ENCODE data around the gene GATM.
"Not testable (repeated sequence)": the region's sequence is repeated elsewhere in the genome, so short reads cannot be mapped to it uniquely, and the experiment has no call there.

The GATM gene

GRCh38 chr15:45387380-45388007 lies 9.2 kb upstream of the GATM start:
- DNase-seq: no peak

GRCh38 chr15:45386974-45387373 lies 8.6 kb upstream of the GATM start:
- no peak for DNase-seq

GRCh38 chr15:45386420-45386819 lies 8.1 kb upstream of the GATM start:
- DNase-seq: no peak

GRCh38 chr15:45385590-45385989 lies 7.2 kb upstream of the GATM start:
- no peak for DNase-seq

- DNase-seq: no peak
Measured at GRCh38 chr15:45384700-45385099, 6.4 kb upstream of the GATM start.

- DNase-seq: no peak
Measured at GRCh38 chr15:45378913-45379262, 544 bp upstream of the GATM start.

- no peak for DNase-seq
Measured at GRCh38 chr15:45377609-45378148, 665 bp downstream of the GATM start.

GRCh38 chr15:45376967-45377608 lies 1.3 kb downstream of the GATM start:
- no peak for DNase-seq

GRCh38 chr15:45376300-45376928 lies 1.9 kb downstream of the GATM start:
- DNase-seq: no peak

- no peak for DNase-seq
Measured at GRCh38 chr15:45375836-45376235, 2.5 kb downstream of the GATM start.

GRCh38 chr15:45373976-45374375 lies 4.4 kb downstream of the GATM start:
- no peak for DNase-seq

GRCh38 chr15:45372041-45372995 lies 6.0 kb downstream of the GATM start:
- no peak for DNase-seq

- DNase-seq: no peak
Measured at GRCh38 chr15:45371546-45371945, 6.8 kb downstream of the GATM start.

GRCh38 chr15:45370042-45370441 lies 8.3 kb downstream of the GATM start:
- not testable (repeated sequence) for DNase-seq

GRCh38 chr15:45367222-45367621 lies 11.1 kb downstream of the GATM start:
- not testable (repeated sequence) for DNase-seq

- no peak for DNase-seq
Measured at GRCh38 chr15:45364271-45364670, 14.1 kb downstream of the GATM start.

- no peak for DNase-seq
Measured at GRCh38 chr15:45363801-45364200, 14.5 kb downstream of the GATM start.

- DNase-seq: no peak
Measured at GRCh38 chr15:45363334-45363733, 15.0 kb downstream of the GATM start.

GRCh38 chr15:45362419-45362818 lies 15.9 kb downstream of the GATM start:
- DNase-seq: no peak

- DNase-seq: no peak
Measured at GRCh38 chr15:45361878-45362277, 16.5 kb downstream of the GATM start.

- no peak for DNase-seq
Measured at GRCh38 chr15:45355860-45356259, 22.5 kb downstream of the GATM start.

GRCh38 chr15:45354711-45355110 lies 23.6 kb downstream of the GATM start:
- DNase-seq: no peak

- no peak for DNase-seq
Measured at GRCh38 chr15:45351227-45351626, 27.1 kb downstream of the GATM start.
